Smooth muscle cell (in vitro differentiated cells): ENCODE data around the gene E2F1. TPM values are rescaled to one million over a fixed set of nuclear protein-coding genes. Genes with fewer than 3 reads are reported as not detected.

Experiments used
- DNase-seq: peaks from one replicate; lab custom pipeline; 2025; ENCODE audit not compliant: unreplicated experiment; lab: John Stamatoyannopoulos, UW
- H2AFZ ChIP-seq: fragments of 200-600 bp; sonication (generic); 2 replicates; pipeline ENCODE4 v1.6.0; 2016; ENCODE audit warnings: antibody characterized with exemption, low read depth, mild to moderate bottlenecking
- H3F3A ChIP-seq: fragments of 200-600 bp; sonication (generic); 2 replicates; pipeline ENCODE4 v1.6.0; 2017; ENCODE audit warnings: antibody characterized with exemption, low read depth
- H3K27ac ChIP-seq: fragments of 200-600 bp; sonication (generic); 2 replicates; pipeline ENCODE4 v1.5.1; 2016; ENCODE audit warnings: low read depth, mild to moderate bottlenecking
- H3K27me3 ChIP-seq: fragments of 200-600 bp; sonication (generic); 2 replicates; pipeline ENCODE4 v1.6.1; 2016; ENCODE audit warnings: low read depth, mild to moderate bottlenecking
- H3K36me3 ChIP-seq: fragments of 200-600 bp; sonication (generic); 2 replicates; pipeline ENCODE4 v1.5.1; 2016; ENCODE audit warnings: low read depth
- H3K4me1 ChIP-seq: fragments of 200-600 bp; sonication (generic); 2 replicates; pipeline ENCODE4 v1.5.1; 2016; ENCODE audit warnings: low read depth
- H3K4me2 ChIP-seq: fragments of 200-600 bp; sonication (generic); 2 replicates; pipeline ENCODE4 v1.6.0; 2016; ENCODE audit warnings: mild to moderate bottlenecking
- H3K4me3 ChIP-seq: fragments of 200-600 bp; sonication (generic); 2 replicates; pipeline ENCODE4 v1.5.1; 2016; ENCODE audit warnings: mild to moderate bottlenecking
- H3K79me2 ChIP-seq: fragments of 200-600 bp; sonication (generic); 2 replicates; pipeline ENCODE4 v1.6.0; 2016; ENCODE audit warnings: low read depth, mild to moderate bottlenecking
- H3K9ac ChIP-seq: fragments of 200-600 bp; sonication (generic); 2 replicates; pipeline ENCODE4 v1.6.0; 2016; ENCODE audit warnings: low read depth
- H3K9me3 ChIP-seq: fragments of 200-600 bp; sonication (generic); replicated peaks from 2 replicates; pipeline ENCODE4 v1.5.1; 2016; ENCODE audit warnings: low read depth
- H4K20me1 ChIP-seq: fragments of 200-600 bp; sonication (generic); 2 replicates; pipeline ENCODE4 v1.6.0; 2016; ENCODE audit warnings: low read depth
- CTCF ChIP-seq: fragments of 200-600 bp; sonication (generic); IDR thresholded peaks from 2 replicates; pipeline ENCODE4 v1.5.1; 2017; ENCODE audit warnings: borderline replicate concordance, mild to moderate bottlenecking, antibody characterized with exemption; ENCODE audit not compliant: insufficient read depth, poor library complexity, severe bottlenecking
- WGBS: methylation state at CpG from one replicate; pipeline ENCODE4 v1.1.7; 2016; ENCODE audit warnings: low lambda C conversion rate; 5-methylcytosine and 5-hydroxymethylcytosine counted together
- polyA plus RNA-seq: library from polyadenylated mRNA; unstranded; fragments of >200 nt; fragmentation: Nextera tagmentation; extraction: Ambion mirVana; gene quantifications from 2 replicates; pipeline ENCODE4 v1.2.1, GENCODE V29; 2016
- total RNA-seq: library from RNA; depleted of rRNA; stranded (reverse); fragments of >200 nt; gene quantifications from 2 replicates; pipeline ENCODE4 v1.2.3, GENCODE V29; 2014

E2F1 gene
- total and polyA plus RNA-seq, 2 experiments from 2014 or later: 5.0 to 19.4 TPM

GRCh38 chr20:33710681-33711445 is 24.7 kb upstream of the E2F1 start:
- no peaks in the 10 kb centered on the region for H3K36me3 ChIP-seq
- WGBS: 89% methylated on average over 14 of the region's 14 CpGs
- no peak overlapping the region for H3K27ac ChIP-seq
- no peaks in the 10 kb centered on the region for H3K4me1 ChIP-seq
- no peak overlapping the region for H3K4me3 ChIP-seq
- H3F3A ChIP-seq: no peaks in the 10 kb centered on the region
- no peaks in the 10 kb centered on the region for H3K27me3 ChIP-seq
- no peak overlapping the region for H3K9ac ChIP-seq
- no peaks in the 10 kb centered on the region for H3K79me2 ChIP-seq
- TF ChIP-seq CTCF: no peak
- no peaks in the 10 kb centered on the region for H4K20me1 ChIP-seq
- no peaks in the 10 kb centered on the region for H3K9me3 ChIP-seq
- no peak for DNase-seq
- H2AFZ ChIP-seq: no peak overlapping the region
- no peak overlapping the region for H3K4me2 ChIP-seq

- TF ChIP-seq CTCF: no peak
- H4K20me1 ChIP-seq: no peaks in the 10 kb centered on the region
- no peak overlapping the region for H3K9ac ChIP-seq
- no peak overlapping the region for H3K4me3 ChIP-seq
- H3F3A ChIP-seq: no peaks in the 10 kb centered on the region
- no peak for DNase-seq
- no peak overlapping the region for H3K27ac ChIP-seq
- H3K4me1 ChIP-seq: no peaks in the 10 kb centered on the region
- H3K79me2 ChIP-seq: no peaks in the 10 kb centered on the region
- no peak overlapping the region for H2AFZ ChIP-seq
- no peaks in the 10 kb centered on the region for H3K36me3 ChIP-seq
- 83% methylated on average over 14 of the region's 16 CpGs for WGBS
- H3K4me2 ChIP-seq: no peak overlapping the region
- no peaks in the 10 kb centered on the region for H3K27me3 ChIP-seq
- H3K9me3 ChIP-seq: no peaks in the 10 kb centered on the region
These were observed 23.8 kb upstream of the E2F1 start for GRCh38 chr20:33709905-33710541.

- no CpG with 5 or more reads among the region's 2 CpGs for WGBS
- Histone ChIP-seq H3K4me1 (no peaks in the 10 kb centered on the region), H2AFZ (no peak overlapping the region), H3K36me3 (no peaks in the 10 kb centered on the region), H3K4me2 (no peak overlapping the region), H3K27ac (no peak overlapping the region), H3K79me2 (no peaks in the 10 kb centered on the region), H4K20me1 (no peaks in the 10 kb centered on the region), H3K9ac (no peak overlapping the region), H3K27me3 (no peaks in the 10 kb centered on the region), H3K4me3 (no peak overlapping the region), H3K9me3 (no peaks in the 10 kb centered on the region), H3F3A (no peaks in the 10 kb centered on the region)
- DNase-seq: no peak
- TF ChIP-seq CTCF: no peak
These were observed 23.2 kb upstream of the E2F1 start for GRCh38 chr20:33709398-33709797.

GRCh38 chr20:33707668-33708067 is 21.5 kb upstream of the E2F1 start:
- no peak overlapping the region for H3K4me2 ChIP-seq
- DNase-seq: no peak
- H3K79me2 ChIP-seq: no peaks in the 10 kb centered on the region
- no peak overlapping the region for H2AFZ ChIP-seq
- TF ChIP-seq CTCF: no peak
- H3F3A ChIP-seq: no peaks in the 10 kb centered on the region
- WGBS: 96% methylated on average over 11 of the region's 11 CpGs
- H3K4me1 ChIP-seq: no peaks in the 10 kb centered on the region
- no peaks in the 10 kb centered on the region for H3K27me3 ChIP-seq
- no peak overlapping the region for H3K4me3 ChIP-seq
- H3K36me3 ChIP-seq: no peaks in the 10 kb centered on the region
- no peak overlapping the region for H3K9ac ChIP-seq
- no peaks in the 10 kb centered on the region for H3K9me3 ChIP-seq
- no peaks in the 10 kb centered on the region for H4K20me1 ChIP-seq
- no peak overlapping the region for H3K27ac ChIP-seq
